K562 (cell line): Measurements from ENCODE around the gene TIMM17A. TPM values are rescaled to one million over a fixed set of nuclear protein-coding genes. Genes with fewer than 3 reads are reported as not detected.

Source experiments
- ERF ChIP-seq: fragments of 450-650 bp; formaldehyde crosslinking; IDR thresholded peaks from 2 replicates; pipeline ENCODE4 v1.4.0; 2020; ENCODE audit warnings: mild to moderate bottlenecking, mixed read lengths
- NCOA6 ChIP-seq: fragments of 450-650 bp; IDR thresholded peaks from 2 replicates; pipeline ENCODE4 v1.6.1; 2017; ENCODE audit warnings: mild to moderate bottlenecking
- NR2C1 ChIP-seq, 2 experiments: fragments of 450-650 bp; IDR thresholded peaks; 2 replicates each; pipeline ENCODE4 v1.6.1; 2017; ENCODE audit warnings: mild to moderate bottlenecking in 2 of 2, antibody characterized with exemption in 1 of 2, inconsistent platforms in 1 of 2, missing compliant biosample characterization in 1 of 2, missing genetic modification characterization in 1 of 2
- OTX1 ChIP-seq: fragments of 450-650 bp; formaldehyde crosslinking; IDR thresholded peaks from 2 replicates; pipeline ENCODE4 v1.4.0; 2022; ENCODE audit warnings: mild to moderate bottlenecking
- RBM34 ChIP-seq: fragments of 200-400 bp; formaldehyde crosslinking; IDR thresholded peaks from 2 replicates; pipeline ENCODE4 v1.6.1; 2018; ENCODE audit warnings: low read length, borderline replicate concordance; ENCODE audit not compliant: insufficient read depth
- ZNF263 ChIP-seq: sonication (generic); formaldehyde crosslinking; IDR thresholded peaks from 2 replicates; pipeline ENCODE4 v1.8.0; 2022; ENCODE audit warnings: mild to moderate bottlenecking, missing genetic modification reagents, borderline replicate concordance
- polyA plus RNA-seq, 8 experiments: library from polyadenylated mRNA; depleted of rRNA in 4 of 8; stranded (reverse) in 5 of 8; unstranded in 3 of 8; fragments of >200 nt; fragmentation: Nextera tagmentation in 2 of 8; fragmentation: Illumina TruSeq in 1 of 8; extraction: Ambion mirVana in 2 of 8; extraction: Trizol in 1 of 8; gene quantifications; 2 replicates each; pipeline versions ENCODE4 v1.2.1 to v1.2.3, GENCODE V29; 2011 to 2014; ENCODE audit warnings: inconsistent platforms in 1 of 8, missing spikeins in 1 of 8
- total RNA-seq, 7 experiments: library from RNA; depleted of rRNA in 6 of 7; stranded (reverse); fragments of >200 nt in 6 of 7; fragmentation: Illumina TruSeq in 2 of 7; extraction: Trizol in 2 of 7; gene quantifications; 2 replicates each; pipeline versions ENCODE4 v1.2.1 to v1.2.3, GENCODE V29; 2011 to 2021; ENCODE audit warnings: low replicate concordance in 1 of 7
- TF ChIP-seq, protein P1 (sequence below): fragments of 250-450 bp; sonication (Bioruptor Pico); IDR thresholded peaks from 2 replicates; pipeline ENCODE4 v1.4.0; 2020
- TF ChIP-seq, protein P2 (sequence below): fragments of 450-650 bp; IDR thresholded peaks from 2 replicates; pipeline ENCODE4 v1.7.1; 2018; ENCODE audit warnings: mild to moderate bottlenecking, low read depth; ENCODE audit not compliant: partially characterized antibody
- TF ChIP-seq, protein P3 (sequence below): fragments of 150-350 bp; IDR thresholded peaks from 2 replicates; pipeline ENCODE4 v1.6.1; 2014; ENCODE audit warnings: low read depth, mild to moderate bottlenecking, low read length, borderline replicate concordance
- TF ChIP-seq, protein P4 (sequence below): fragments of 250-450 bp; sonication (Bioruptor Pico); IDR thresholded peaks from 2 replicates; pipeline ENCODE4 v1.4.0; 2020; ENCODE audit warnings: mild to moderate bottlenecking, moderate library complexity, borderline replicate concordance
- TF ChIP-seq, protein P5 (sequence below): fragments of 450-650 bp; IDR thresholded peaks from 2 replicates; pipeline ENCODE4 v1.6.1; 2016; ENCODE audit warnings: low read depth, mild to moderate bottlenecking, moderate library complexity

Gene TIMM17A
- total and polyA plus RNA-seq, 9 of the 15 experiments (the other 6 are each of a cell fraction or from before 2014, with no cell fraction given): 116 to 744 (median 180) TPM

DNA sequence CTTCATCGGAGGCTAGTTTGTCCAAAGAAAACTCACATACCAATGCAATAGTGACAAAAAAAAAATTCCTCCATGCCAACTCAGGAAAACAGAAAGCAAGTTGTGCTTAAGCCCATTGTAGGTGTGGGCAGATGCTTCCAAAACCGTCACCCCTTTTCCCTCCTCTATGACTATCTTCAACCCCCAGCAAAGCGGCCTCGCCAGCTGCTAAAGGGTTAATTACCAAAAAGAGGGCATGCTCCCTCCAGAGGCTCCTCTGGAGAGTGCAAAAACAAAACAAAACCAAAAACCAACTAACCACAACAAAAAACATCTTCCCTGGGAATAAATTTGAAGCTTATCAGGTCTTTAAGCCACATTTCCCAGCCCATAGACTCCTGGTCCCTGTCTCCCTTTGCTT lies 10.1 kb upstream of the TIMM17A start (continued):
- TF ChIP-seq, protein P1, sequence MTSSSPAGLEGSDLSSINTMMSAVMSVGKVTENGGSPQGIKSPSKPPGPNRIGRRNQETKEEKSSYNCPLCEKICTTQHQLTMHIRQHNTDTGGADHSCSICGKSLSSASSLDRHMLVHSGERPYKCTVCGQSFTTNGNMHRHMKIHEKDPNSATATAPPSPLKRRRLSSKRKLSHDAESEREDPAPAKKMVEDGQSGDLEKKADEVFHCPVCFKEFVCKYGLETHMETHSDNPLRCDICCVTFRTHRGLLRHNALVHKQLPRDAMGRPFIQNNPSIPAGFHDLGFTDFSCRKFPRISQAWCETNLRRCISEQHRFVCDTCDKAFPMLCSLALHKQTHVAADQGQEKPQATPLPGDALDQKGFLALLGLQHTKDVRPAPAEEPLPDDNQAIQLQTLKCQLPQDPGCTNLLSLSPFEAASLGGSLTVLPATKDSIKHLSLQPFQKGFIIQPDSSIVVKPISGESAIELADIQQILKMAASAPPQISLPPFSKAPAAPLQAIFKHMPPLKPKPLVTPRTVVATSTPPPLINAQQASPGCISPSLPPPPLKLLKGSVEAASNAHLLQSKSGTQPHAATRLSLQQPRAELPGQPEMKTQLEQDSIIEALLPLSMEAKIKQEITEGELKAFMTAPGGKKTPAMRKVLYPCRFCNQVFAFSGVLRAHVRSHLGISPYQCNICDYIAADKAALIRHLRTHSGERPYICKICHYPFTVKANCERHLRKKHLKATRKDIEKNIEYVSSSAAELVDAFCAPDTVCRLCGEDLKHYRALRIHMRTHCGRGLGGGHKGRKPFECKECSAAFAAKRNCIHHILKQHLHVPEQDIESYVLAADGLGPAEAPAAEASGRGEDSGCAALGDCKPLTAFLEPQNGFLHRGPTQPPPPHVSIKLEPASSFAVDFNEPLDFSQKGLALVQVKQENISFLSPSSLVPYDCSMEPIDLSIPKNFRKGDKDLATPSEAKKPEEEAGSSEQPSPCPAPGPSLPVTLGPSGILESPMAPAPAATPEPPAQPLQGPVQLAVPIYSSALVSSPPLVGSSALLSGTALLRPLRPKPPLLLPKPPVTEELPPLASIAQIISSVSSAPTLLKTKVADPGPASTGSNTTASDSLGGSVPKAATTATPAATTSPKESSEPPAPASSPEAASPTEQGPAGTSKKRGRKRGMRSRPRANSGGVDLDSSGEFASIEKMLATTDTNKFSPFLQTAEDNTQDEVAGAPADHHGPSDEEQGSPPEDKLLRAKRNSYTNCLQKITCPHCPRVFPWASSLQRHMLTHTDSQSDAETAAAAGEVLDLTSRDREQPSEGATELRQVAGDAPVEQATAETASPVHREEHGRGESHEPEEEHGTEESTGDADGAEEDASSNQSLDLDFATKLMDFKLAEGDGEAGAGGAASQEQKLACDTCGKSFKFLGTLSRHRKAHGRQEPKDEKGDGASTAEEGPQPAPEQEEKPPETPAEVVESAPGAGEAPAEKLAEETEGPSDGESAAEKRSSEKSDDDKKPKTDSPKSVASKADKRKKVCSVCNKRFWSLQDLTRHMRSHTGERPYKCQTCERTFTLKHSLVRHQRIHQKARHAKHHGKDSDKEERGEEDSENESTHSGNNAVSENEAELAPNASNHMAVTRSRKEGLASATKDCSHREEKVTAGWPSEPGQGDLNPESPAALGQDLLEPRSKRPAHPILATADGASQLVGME (CRISPR knock-in tag): no peak
- TF ChIP-seq, protein P2, sequence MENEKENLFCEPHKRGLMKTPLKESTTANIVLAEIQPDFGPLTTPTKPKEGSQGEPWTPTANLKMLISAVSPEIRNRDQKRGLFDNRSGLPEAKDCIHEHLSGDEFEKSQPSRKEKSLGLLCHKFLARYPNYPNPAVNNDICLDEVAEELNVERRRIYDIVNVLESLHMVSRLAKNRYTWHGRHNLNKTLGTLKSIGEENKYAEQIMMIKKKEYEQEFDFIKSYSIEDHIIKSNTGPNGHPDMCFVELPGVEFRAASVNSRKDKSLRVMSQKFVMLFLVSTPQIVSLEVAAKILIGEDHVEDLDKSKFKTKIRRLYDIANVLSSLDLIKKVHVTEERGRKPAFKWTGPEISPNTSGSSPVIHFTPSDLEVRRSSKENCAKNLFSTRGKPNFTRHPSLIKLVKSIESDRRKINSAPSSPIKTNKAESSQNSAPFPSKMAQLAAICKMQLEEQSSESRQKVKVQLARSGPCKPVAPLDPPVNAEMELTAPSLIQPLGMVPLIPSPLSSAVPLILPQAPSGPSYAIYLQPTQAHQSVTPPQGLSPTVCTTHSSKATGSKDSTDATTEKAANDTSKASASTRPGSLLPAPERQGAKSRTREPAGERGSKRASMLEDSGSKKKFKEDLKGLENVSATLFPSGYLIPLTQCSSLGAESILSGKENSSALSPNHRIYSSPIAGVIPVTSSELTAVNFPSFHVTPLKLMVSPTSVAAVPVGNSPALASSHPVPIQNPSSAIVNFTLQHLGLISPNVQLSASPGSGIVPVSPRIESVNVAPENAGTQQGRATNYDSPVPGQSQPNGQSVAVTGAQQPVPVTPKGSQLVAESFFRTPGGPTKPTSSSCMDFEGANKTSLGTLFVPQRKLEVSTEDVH: no peak
- TF ChIP-seq ZNF263 (CRISPR knock-in tag) (no peak), ERF (CRISPR knock-in tag) (no peak), RBM34 (no peak), OTX1 (CRISPR knock-in tag) (no peak), NCOA6 (no peak), NR2C1 (IDR thresholded peaks at IDR 0.05) (no peak), NR2C1 (tag; IDR thresholded peaks at IDR 0.05) (no peak)
- TF ChIP-seq, protein P3, sequence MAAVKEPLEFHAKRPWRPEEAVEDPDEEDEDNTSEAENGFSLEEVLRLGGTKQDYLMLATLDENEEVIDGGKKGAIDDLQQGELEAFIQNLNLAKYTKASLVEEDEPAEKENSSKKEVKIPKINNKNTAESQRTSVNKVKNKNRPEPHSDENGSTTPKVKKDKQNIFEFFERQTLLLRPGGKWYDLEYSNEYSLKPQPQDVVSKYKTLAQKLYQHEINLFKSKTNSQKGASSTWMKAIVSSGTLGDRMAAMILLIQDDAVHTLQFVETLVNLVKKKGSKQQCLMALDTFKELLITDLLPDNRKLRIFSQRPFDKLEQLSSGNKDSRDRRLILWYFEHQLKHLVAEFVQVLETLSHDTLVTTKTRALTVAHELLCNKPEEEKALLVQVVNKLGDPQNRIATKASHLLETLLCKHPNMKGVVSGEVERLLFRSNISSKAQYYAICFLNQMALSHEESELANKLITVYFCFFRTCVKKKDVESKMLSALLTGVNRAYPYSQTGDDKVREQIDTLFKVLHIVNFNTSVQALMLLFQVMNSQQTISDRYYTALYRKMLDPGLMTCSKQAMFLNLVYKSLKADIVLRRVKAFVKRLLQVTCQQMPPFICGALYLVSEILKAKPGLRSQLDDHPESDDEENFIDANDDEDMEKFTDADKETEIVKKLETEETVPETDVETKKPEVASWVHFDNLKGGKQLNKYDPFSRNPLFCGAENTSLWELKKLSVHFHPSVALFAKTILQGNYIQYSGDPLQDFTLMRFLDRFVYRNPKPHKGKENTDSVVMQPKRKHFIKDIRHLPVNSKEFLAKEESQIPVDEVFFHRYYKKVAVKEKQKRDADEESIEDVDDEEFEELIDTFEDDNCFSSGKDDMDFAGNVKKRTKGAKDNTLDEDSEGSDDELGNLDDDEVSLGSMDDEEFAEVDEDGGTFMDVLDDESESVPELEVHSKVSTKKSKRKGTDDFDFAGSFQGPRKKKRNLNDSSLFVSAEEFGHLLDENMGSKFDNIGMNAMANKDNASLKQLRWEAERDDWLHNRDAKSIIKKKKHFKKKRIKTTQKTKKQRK: no peak
- TF ChIP-seq, protein P4, sequence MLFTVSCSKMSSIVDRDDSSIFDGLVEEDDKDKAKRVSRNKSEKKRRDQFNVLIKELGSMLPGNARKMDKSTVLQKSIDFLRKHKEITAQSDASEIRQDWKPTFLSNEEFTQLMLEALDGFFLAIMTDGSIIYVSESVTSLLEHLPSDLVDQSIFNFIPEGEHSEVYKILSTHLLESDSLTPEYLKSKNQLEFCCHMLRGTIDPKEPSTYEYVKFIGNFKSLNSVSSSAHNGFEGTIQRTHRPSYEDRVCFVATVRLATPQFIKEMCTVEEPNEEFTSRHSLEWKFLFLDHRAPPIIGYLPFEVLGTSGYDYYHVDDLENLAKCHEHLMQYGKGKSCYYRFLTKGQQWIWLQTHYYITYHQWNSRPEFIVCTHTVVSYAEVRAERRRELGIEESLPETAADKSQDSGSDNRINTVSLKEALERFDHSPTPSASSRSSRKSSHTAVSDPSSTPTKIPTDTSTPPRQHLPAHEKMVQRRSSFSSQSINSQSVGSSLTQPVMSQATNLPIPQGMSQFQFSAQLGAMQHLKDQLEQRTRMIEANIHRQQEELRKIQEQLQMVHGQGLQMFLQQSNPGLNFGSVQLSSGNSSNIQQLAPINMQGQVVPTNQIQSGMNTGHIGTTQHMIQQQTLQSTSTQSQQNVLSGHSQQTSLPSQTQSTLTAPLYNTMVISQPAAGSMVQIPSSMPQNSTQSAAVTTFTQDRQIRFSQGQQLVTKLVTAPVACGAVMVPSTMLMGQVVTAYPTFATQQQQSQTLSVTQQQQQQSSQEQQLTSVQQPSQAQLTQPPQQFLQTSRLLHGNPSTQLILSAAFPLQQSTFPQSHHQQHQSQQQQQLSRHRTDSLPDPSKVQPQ (CRISPR knock-in tag): no peak
- TF ChIP-seq, protein P5, sequence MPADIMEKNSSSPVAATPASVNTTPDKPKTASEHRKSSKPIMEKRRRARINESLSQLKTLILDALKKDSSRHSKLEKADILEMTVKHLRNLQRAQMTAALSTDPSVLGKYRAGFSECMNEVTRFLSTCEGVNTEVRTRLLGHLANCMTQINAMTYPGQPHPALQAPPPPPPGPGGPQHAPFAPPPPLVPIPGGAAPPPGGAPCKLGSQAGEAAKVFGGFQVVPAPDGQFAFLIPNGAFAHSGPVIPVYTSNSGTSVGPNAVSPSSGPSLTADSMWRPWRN: no peak
